AG04450 (cell line): ENCODE measurements around the gene COA7. TPM values are rescaled to one million over a fixed set of nuclear protein-coding genes. Genes with fewer than 3 reads are reported as not detected.

Experiments
- CTCF ChIA-PET: fragments of 300-600, 350-600 bp; formaldehyde crosslinking; extraction: SDS; loops from one replicate; lab custom pipeline; 2022; ENCODE audit warnings: antibody characterized with exemption, inconsistent platforms; lab: Charles Lee
- POLR2A ChIA-PET: fragments of 350-600 bp; formaldehyde crosslinking; extraction: SDS; loops from one replicate; lab custom pipeline; 2021; ENCODE audit warnings: antibody characterized with exemption, inconsistent platforms; lab: Yijun Ruan, JAX
- DNase-seq: peaks from one replicate; pipeline ENCODE4 v3.0.0-alpha.2; 2011; ENCODE audit warnings: low read depth, low spot score
- H3K27ac ChIP-seq: one replicate; pipeline ENCODE4 v1.5.1; 2012; ENCODE audit warnings: low read depth, low read length, control low read depth
- H3K27me3 ChIP-seq: one replicate; pipeline ENCODE4 v1.6.0; 2012; ENCODE audit warnings: low read length; ENCODE audit not compliant: control insufficient read depth, insufficient read depth
- H3K4me3 ChIP-seq: 2 replicates; pipeline ENCODE4 v1.5.1; 2011; ENCODE audit warnings: mild to moderate bottlenecking, low read depth, low read length, control low read depth
- H3K9me3 ChIP-seq: 2 replicates; pipeline ENCODE4 v1.5.1; 2012; ENCODE audit warnings: low read length; ENCODE audit not compliant: control insufficient read depth, insufficient read depth
- polyA plus RNA-seq: library from polyadenylated mRNA; depleted of rRNA; stranded (reverse); fragments of >200 nt; gene quantifications from 2 replicates; pipeline ENCODE4 v1.2.3, GENCODE V29; 2011
- TF ChIP-seq, protein P1 (sequence below): IDR thresholded peaks from 2 replicates; pipeline ENCODE4 v1.5.1; 2011; ENCODE audit warnings: low read depth, low read length, control low read depth, inconsistent platforms

The COA7 gene
- polyA plus RNA-seq, 1 experiment = 12.0 TPM

DNA sequence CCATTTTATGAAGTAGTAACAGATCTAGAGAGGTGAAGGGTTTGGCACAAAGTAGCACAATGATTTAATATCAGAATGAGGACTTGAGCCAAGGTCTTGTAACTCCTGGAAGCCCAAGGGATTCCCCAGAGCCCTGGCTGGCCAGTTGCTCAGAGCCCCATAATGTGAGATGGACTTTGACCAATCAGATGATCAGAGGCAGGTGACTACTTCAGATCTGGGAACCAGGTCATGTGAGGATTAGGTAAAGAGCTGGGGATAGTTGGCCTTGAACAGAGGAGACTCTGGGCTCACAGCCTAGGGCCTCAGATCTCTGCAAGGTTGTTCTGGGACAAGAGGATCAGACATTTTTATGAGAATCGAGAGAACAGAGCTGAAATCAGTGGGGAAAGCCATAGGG, 46.2 kb downstream of the COA7 start:
- Histone ChIP-seq H3K27me3 (peaks cover 2% of the 10 kb centered on the region), H3K9me3 (no peaks in the 10 kb centered on the region), H3K27ac (no peak overlapping the region), H3K4me3 (no peak overlapping the region)
- ChIA-PET POLR2A (interaction anchor here (0.6 kb wide), 2 partner anchors 99 to 211 kb away, joined by 7 to 9 read pairs; partner anchors contain the start of gene TUT4), CTCF (no interaction called here)
- no peak for DNase-seq
- TF ChIP-seq, protein P1, sequence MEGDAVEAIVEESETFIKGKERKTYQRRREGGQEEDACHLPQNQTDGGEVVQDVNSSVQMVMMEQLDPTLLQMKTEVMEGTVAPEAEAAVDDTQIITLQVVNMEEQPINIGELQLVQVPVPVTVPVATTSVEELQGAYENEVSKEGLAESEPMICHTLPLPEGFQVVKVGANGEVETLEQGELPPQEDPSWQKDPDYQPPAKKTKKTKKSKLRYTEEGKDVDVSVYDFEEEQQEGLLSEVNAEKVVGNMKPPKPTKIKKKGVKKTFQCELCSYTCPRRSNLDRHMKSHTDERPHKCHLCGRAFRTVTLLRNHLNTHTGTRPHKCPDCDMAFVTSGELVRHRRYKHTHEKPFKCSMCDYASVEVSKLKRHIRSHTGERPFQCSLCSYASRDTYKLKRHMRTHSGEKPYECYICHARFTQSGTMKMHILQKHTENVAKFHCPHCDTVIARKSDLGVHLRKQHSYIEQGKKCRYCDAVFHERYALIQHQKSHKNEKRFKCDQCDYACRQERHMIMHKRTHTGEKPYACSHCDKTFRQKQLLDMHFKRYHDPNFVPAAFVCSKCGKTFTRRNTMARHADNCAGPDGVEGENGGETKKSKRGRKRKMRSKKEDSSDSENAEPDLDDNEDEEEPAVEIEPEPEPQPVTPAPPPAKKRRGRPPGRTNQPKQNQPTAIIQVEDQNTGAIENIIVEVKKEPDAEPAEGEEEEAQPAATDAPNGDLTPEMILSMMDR = no peak

DNA sequence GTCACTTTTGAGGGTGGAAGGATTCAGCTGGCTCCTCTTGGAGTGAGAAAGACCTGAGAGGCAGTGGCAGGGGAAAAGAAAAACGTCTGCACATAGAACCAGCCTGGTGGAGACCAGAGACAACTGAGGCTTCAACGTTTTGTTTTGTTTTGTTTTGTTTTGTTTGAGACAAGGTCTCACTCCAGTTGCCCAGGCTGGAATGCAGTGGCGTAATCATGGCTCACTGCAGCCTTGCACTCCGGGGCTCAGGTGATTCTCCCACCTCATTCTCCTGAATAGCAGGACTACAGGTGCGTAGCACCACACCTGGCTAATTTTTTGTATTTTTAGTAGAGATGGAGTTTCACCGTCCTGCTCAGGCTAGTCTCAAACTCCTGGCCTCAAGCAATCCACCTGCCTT, 52.9 kb downstream of the COA7 start:
- Histone ChIP-seq H3K27me3 (peaks cover 12% of the 10 kb centered on the region), H3K27ac (no peak overlapping the region), H3K4me3 (no peak overlapping the region), H3K9me3 (no peaks in the 10 kb centered on the region)
- DNase-seq = no peak
- ChIA-PET POLR2A (no interaction called here), CTCF (interaction anchor here (1.2 kb wide), 1 partner anchor 41 kb away, joined by 5 read pairs; no protein-coding TSS in a partner anchor)
- TF ChIP-seq, protein P1 = no peak

DNA sequence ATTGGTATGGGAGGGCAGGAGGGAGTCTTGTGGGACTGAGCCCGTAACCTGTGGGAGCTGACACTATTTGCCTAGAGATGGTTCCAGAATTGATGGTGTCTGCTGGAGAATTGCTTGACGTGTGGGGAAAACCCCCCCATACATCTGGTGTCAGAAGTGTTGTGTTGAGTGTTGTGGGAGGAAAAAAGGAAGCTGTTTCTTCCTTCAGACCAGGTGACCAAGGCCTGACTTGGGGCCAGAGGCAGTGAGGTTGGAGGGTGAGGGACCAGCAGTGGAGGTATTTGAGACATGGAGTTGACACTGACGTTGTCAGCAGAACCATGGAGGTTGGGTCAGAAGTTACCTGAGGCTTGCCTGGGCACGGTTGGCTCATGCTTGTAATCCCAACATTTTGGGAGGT, 56.8 kb downstream of the COA7 start:
- no peak for DNase-seq
- CTCF ChIA-PET = no interaction called here
- peaks cover 16% of the 10 kb centered on the region for H3K27me3 ChIP-seq
- TF ChIP-seq, protein P1 = no peak
- POLR2A ChIA-PET = no interaction called here
- no peak overlapping the region for H3K4me3 ChIP-seq
- H3K27ac ChIP-seq = no peak overlapping the region
- no peaks in the 10 kb centered on the region for H3K9me3 ChIP-seq

DNA sequence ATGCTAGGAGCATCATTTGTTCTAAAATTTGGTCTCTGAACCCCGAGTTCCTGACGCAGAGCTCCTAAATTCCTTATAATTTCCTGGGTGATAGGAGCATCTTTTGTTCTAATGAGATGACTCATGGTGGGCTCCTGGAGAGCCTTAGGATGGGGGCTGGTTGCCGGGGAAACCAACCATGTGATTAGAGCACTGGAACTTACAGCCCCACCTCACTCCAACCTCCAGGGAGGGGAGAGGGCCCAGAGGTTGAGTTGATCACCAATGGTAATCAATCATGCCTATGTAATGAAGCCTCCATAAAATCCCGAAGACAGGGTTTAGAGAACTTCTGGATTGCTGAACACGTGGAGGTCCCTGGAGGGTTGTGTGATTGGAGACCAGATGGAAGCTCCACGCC, 57.5 kb downstream of the COA7 start:
- ChIA-PET CTCF (no interaction called here), POLR2A (interaction anchor here (0.6 kb wide), 1 partner anchor 30 kb away, joined by 3 read pairs; no protein-coding TSS in a partner anchor)
- Histone ChIP-seq H3K27ac (no peak overlapping the region), H3K27me3 (peaks cover 16% of the 10 kb centered on the region), H3K4me3 (no peak overlapping the region), H3K9me3 (no peaks in the 10 kb centered on the region)
- DNase-seq = no peak
- TF ChIP-seq, protein P1 = no peak

DNA sequence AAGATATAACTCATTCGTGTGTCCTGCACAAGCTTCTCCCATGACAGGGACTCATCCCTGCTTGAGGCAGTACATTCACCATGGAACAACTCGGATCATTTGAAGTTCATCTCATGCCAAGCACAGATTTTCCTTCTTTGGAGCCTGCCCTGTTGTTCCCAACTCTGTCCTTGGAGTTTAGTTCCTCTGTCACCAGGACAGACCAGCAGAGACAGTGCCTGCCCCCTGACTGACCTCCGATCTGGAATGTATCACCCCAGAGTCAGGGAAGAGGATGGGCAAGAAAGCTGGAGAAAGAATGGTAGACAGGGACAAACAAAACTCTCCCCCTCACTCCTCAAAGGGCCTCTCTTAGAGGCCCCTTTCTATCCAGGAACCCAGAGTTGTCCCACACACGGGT, 60.2 kb downstream of the COA7 start:
- POLR2A ChIA-PET = no interaction called here
- DNase-seq = no peak
- no peak overlapping the region for H3K4me3 ChIP-seq
- peaks cover 34% of the 10 kb centered on the region for H3K27me3 ChIP-seq
- TF ChIP-seq, protein P1 = no peak
- H3K27ac ChIP-seq = no peak overlapping the region
- no peaks in the 10 kb centered on the region for H3K9me3 ChIP-seq
- CTCF ChIA-PET = no interaction called here
